Mesenchymal stem cell (in vitro differentiated cells and primary cell): ENCODE measurements around the gene COL23A1.

Source experiments
- DNase-seq: peaks from one replicate; pipeline ENCODE4 v3.0.0-alpha.2; 2013
- H2AFZ ChIP-seq: one replicate; pipeline ENCODE4 v1.6.1; 2013; ENCODE audit warnings: low read depth, mild to moderate bottlenecking, control low read depth, inconsistent platforms, low read length, moderate library complexity
- H2AK5ac ChIP-seq: 2 replicates; pipeline ENCODE4 v1.6.1; 2013; ENCODE audit warnings: low read length, moderate library complexity, mild to moderate bottlenecking, inconsistent platforms; ENCODE audit not compliant: severe bottlenecking
- H2BK120ac ChIP-seq: one replicate; pipeline ENCODE4 v1.6.1; 2013; ENCODE audit warnings: low read depth, mild to moderate bottlenecking, inconsistent platforms, low read length, moderate library complexity
- H2BK12ac ChIP-seq, 2 experiments: one replicate each; pipeline ENCODE4 v1.6.1; 2013; ENCODE audit warnings: inconsistent platforms in 2 of 2, low read length in 2 of 2, mild to moderate bottlenecking in 2 of 2, moderate library complexity in 2 of 2, control low read depth in 1 of 2
- H2BK15ac ChIP-seq: one replicate; pipeline ENCODE4 v1.6.1; 2013; ENCODE audit warnings: mild to moderate bottlenecking, low read depth, inconsistent platforms; ENCODE audit not compliant: poor library complexity, severe bottlenecking
- H2BK5ac ChIP-seq: 2 replicates; pipeline ENCODE4 v1.6.1; 2013; ENCODE audit warnings: low read depth, mild to moderate bottlenecking, low read length, control low read depth, inconsistent platforms; ENCODE audit not compliant: poor library complexity, severe bottlenecking
- H3K14ac ChIP-seq, 2 experiments: one replicate each; pipeline ENCODE4 v1.6.1; 2013; ENCODE audit warnings: inconsistent platforms in 2 of 2, low read length in 2 of 2, control low read depth in 1 of 2, mild to moderate bottlenecking in 1 of 2, moderate library complexity in 1 of 2
- H3K18ac ChIP-seq, 2 experiments: one replicate each; pipeline ENCODE4 v1.6.1; 2013; ENCODE audit warnings: inconsistent platforms in 2 of 2, low read length in 2 of 2, control low read depth in 1 of 2, low read depth in 1 of 2, mild to moderate bottlenecking in 1 of 2
- H3K23ac ChIP-seq, 2 experiments: one replicate each; pipeline ENCODE4 v1.6.1; 2013; ENCODE audit warnings: inconsistent platforms in 2 of 2, low read length in 2 of 2, mild to moderate bottlenecking in 2 of 2, moderate library complexity in 2 of 2, control low read depth in 1 of 2
- H3K27ac ChIP-seq: 2 replicates; pipeline ENCODE4 v1.5.1; 2013; ENCODE audit warnings: mild to moderate bottlenecking, moderate library complexity, low read length, control low read depth, inconsistent platforms; ENCODE audit not compliant: poor library complexity, severe bottlenecking
- H3K27me3 ChIP-seq, 2 experiments: 2 replicates each; pipeline versions ENCODE4 v1.6.1 to v1.7.0; 2013; ENCODE audit warnings: low read length in 2 of 2, mild to moderate bottlenecking in 2 of 2, moderate library complexity in 2 of 2, control low read depth in 1 of 2, inconsistent platforms in 1 of 2; ENCODE audit not compliant: control insufficient read depth in 1 of 2, insufficient read depth in 1 of 2
- H3K36me3 ChIP-seq, 2 experiments: 2 replicates each; pipeline versions ENCODE4 v1.6.1 to v1.7.0; 2013; ENCODE audit warnings: low read length in 2 of 2, control low read depth in 1 of 2, inconsistent platforms in 1 of 2, low read depth in 1 of 2, mild to moderate bottlenecking in 1 of 2; ENCODE audit not compliant: insufficient read depth in 2 of 2, control insufficient read depth in 1 of 2
- H3K4ac ChIP-seq, 2 experiments: one replicate each; pipeline ENCODE4 v1.6.1; 2013; ENCODE audit warnings: inconsistent platforms in 2 of 2, low read length in 2 of 2, mild to moderate bottlenecking in 2 of 2, moderate library complexity in 2 of 2, control low read depth in 1 of 2, low read depth in 1 of 2
- H3K4me1 ChIP-seq: 2 replicates; pipeline ENCODE4 v1.6.1; 2013; ENCODE audit warnings: low read depth, low read length, control low read depth; ENCODE audit not compliant: control insufficient read depth, insufficient read depth
- H3K4me2 ChIP-seq: 2 replicates; pipeline ENCODE4 v1.6.1; 2013; ENCODE audit warnings: low read length, mild to moderate bottlenecking, inconsistent platforms; ENCODE audit not compliant: poor library complexity, severe bottlenecking
- H3K4me3 ChIP-seq, 2 experiments: 2 replicates each; pipeline versions ENCODE4 v1.5.1 to v1.7.0; 2013; ENCODE audit warnings: low read length in 2 of 2, mild to moderate bottlenecking in 2 of 2, control low read depth in 1 of 2, low read depth in 1 of 2; ENCODE audit not compliant: insufficient read depth in 1 of 2
- H3K79me1 ChIP-seq: replicated peaks from 2 replicates; pipeline ENCODE4 v1.6.1; 2013; ENCODE audit warnings: mild to moderate bottlenecking, control low read depth, low read length, inconsistent platforms; ENCODE audit not compliant: poor library complexity, severe bottlenecking
- H3K9ac ChIP-seq: 2 replicates; pipeline ENCODE4 v1.7.0; 2013; ENCODE audit warnings: mild to moderate bottlenecking, low read length, moderate library complexity
- H3K9me3 ChIP-seq: 2 replicates; pipeline ENCODE4 v1.7.0; 2013; ENCODE audit warnings: mild to moderate bottlenecking, low read length; ENCODE audit not compliant: control insufficient read depth
- H4K8ac ChIP-seq: one replicate; pipeline ENCODE4 v1.6.1; 2013; ENCODE audit warnings: inconsistent platforms, mild to moderate bottlenecking, low read length, moderate library complexity
- H4K91ac ChIP-seq: one replicate; pipeline ENCODE4 v1.6.1; 2013; ENCODE audit warnings: mild to moderate bottlenecking, low read length, inconsistent platforms
- WGBS: methylation state at CpG from one replicate; pipeline ENCODE4 v1.1.7; 2013; ENCODE audit warnings: mixed read lengths; 5-methylcytosine and 5-hydroxymethylcytosine counted together

The COL23A1 gene

DNA sequence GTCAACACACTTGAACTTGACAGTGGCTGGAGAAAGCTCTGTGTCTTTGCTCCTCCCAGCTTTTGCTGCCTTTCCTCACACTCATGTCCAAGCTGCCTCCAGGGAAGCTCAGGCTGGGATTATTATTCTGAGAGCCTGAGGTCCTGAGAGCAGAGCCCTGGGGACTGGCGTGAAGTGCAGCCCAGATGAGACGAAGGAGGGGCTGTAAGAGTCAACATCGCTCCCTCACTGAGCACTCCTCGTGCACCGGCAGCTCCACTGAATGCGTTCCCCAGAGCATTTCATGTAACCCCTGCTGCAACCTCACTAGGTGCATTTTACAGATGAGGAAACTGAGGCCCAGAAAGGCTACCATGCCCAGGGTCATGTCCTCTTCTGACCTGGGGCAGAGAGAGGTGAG lies 294.1 kb downstream of the COL23A1 start:
- no peak overlapping the region for H2BK12ac ChIP-seq
- DNase-seq = no peak
- H2BK120ac ChIP-seq = no peak overlapping the region
- H2BK15ac ChIP-seq = no peak overlapping the region
- no peak overlapping the region for H2AK5ac ChIP-seq
- H3K27me3 ChIP-seq = peaks cover 0 to 37% of the 10 kb centered on the region in 2 experiments
- no peak overlapping the region for H2AFZ ChIP-seq
- no peak overlapping the region for H3K4me2 ChIP-seq
- no peak overlapping the region for H3K4me3 ChIP-seq
- H3K36me3 ChIP-seq = no peaks in the 10 kb centered on the region
- H4K91ac ChIP-seq = no peak overlapping the region
- no peaks in the 10 kb centered on the region for H3K4me1 ChIP-seq
- no peak overlapping the region for H3K27ac ChIP-seq
- no peak overlapping the region for H3K14ac ChIP-seq
- H3K4ac ChIP-seq = no peak overlapping the region
- no peak overlapping the region for H3K18ac ChIP-seq
- H3K9me3 ChIP-seq = no peaks in the 10 kb centered on the region
- no peak overlapping the region for H3K23ac ChIP-seq
- H3K9ac ChIP-seq = no peak overlapping the region
- H4K8ac ChIP-seq = no peak overlapping the region
- H2BK5ac ChIP-seq = no peak overlapping the region
- WGBS = 85% methylated on average over 6 of the region's 6 CpGs
- no peaks in the 10 kb centered on the region for H3K79me1 ChIP-seq

DNA sequence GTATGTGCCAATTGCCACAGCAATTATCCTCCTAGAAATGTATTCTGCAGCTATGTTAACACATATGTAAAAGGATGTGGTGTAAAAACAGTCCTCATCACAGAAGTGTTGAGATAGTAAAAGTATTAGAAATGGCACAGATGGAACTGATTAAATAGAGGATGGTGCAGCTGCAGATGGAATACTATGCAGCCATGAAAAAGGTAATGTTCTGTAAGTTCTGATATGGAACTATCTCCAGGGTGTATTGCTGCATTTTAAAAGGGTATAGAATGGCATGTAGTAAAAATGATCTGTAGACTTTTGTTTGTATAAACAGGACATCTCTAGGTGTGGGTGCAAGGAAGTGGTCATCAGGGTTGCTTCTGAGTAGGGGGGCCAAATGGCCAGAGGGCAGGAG lies 294.6 kb downstream of the COL23A1 start:
- Histone ChIP-seq H4K91ac (no peak overlapping the region), H3K4me2 (no peak overlapping the region), H3K18ac (no peak overlapping the region), H2AK5ac (no peak overlapping the region), H3K14ac (no peak overlapping the region), H3K27me3 (peaks cover 0 to 42% of the 10 kb centered on the region in 2 experiments), H3K4ac (no peak overlapping the region), H3K4me3 (no peak overlapping the region), H3K79me1 (no peaks in the 10 kb centered on the region), H2BK12ac (no peak overlapping the region), H4K8ac (no peak overlapping the region), H3K9ac (no peak overlapping the region), H3K9me3 (no peaks in the 10 kb centered on the region), H2BK5ac (no peak overlapping the region), H3K36me3 (no peaks in the 10 kb centered on the region), H3K23ac (no peak overlapping the region), H2BK15ac (no peak overlapping the region), H2AFZ (no peak overlapping the region), H3K27ac (no peak overlapping the region), H3K4me1 (no peaks in the 10 kb centered on the region), H2BK120ac (no peak overlapping the region)
- DNase-seq = no peak

DNA sequence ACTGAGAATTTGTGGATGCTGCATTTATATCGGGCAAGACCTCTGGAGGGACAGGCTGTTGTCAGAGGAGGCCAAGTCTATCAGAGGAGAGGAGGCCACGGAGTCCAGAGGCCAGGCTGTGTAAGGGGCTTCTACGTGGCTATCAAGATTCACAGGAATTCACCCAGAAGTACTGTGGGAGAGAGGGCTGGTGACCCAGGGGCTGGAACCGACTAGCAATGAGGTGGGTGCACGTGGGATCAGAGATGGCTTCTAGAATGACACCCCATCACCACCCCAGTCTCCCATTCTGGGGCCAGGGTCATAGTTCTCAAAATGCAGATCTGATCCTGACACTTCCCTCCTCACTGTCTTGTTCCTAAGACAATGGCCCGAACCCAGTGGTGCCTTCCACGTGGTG lies 296.4 kb downstream of the COL23A1 start:
- H3K27ac ChIP-seq = no peak overlapping the region
- no peak overlapping the region for H4K91ac ChIP-seq
- no peak overlapping the region for H3K9ac ChIP-seq
- no peak overlapping the region for H3K4ac ChIP-seq
- no peak overlapping the region for H2BK12ac ChIP-seq
- H3K23ac ChIP-seq = no peak overlapping the region
- no peak overlapping the region for H3K4me2 ChIP-seq
- H2BK15ac ChIP-seq = no peak overlapping the region
- H2AK5ac ChIP-seq = no peak overlapping the region
- no peak overlapping the region for H2AFZ ChIP-seq
- no peak overlapping the region for H4K8ac ChIP-seq
- H2BK5ac ChIP-seq = no peak overlapping the region
- no peaks in the 10 kb centered on the region for H3K9me3 ChIP-seq
- no peak overlapping the region for H3K4me3 ChIP-seq
- DNase-seq = no peak
- H3K79me1 ChIP-seq = no peaks in the 10 kb centered on the region
- WGBS = 79% methylated on average over 7 of the region's 7 CpGs
- H3K18ac ChIP-seq = no peak overlapping the region
- H3K14ac ChIP-seq = no peak overlapping the region
- H2BK120ac ChIP-seq = no peak overlapping the region
- H3K36me3 ChIP-seq = no peaks in the 10 kb centered on the region
- peaks cover 0 to 60% of the 10 kb centered on the region in 2 experiments for H3K27me3 ChIP-seq
- no peaks in the 10 kb centered on the region for H3K4me1 ChIP-seq

DNA sequence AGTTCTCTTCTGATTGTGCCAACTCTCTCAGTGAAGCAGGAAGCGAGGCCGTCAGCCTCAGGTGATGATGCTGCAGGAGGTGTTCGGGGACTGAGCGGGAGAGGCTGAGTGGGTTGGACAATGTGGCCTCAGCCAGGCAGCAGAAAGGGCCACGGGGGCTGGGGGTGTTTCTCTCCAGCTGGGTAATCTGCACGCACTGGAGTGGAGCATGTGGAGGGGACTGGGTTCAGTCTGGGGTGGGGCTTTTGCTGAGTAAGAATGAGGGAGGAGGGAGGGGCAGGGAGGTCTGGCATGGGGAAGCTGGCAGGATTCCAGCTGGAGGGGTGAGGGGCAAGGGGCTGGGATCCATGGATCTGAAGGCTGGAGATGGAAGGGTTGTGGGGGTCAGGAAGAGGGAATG lies 296.8 kb downstream of the COL23A1 start:
- Histone ChIP-seq H3K9me3 (no peaks in the 10 kb centered on the region), H2AFZ (no peak overlapping the region), H3K9ac (no peak overlapping the region), H3K79me1 (no peaks in the 10 kb centered on the region), H3K4me3 (no peak overlapping the region), H3K18ac (no peak overlapping the region), H2BK5ac (no peak overlapping the region), H3K4me2 (no peak overlapping the region), H3K27me3 (peaks cover 0 to 64% of the 10 kb centered on the region in 2 experiments), H4K91ac (no peak overlapping the region), H3K36me3 (no peaks in the 10 kb centered on the region), H3K14ac (no peak overlapping the region), H2BK15ac (no peak overlapping the region), H3K23ac (no peak overlapping the region), H2AK5ac (no peak overlapping the region), H3K27ac (no peak overlapping the region), H3K4ac (no peak overlapping the region), H2BK120ac (no peak overlapping the region), H2BK12ac (no peak overlapping the region), H4K8ac (no peak overlapping the region), H3K4me1 (no peaks in the 10 kb centered on the region)
- DNase-seq = no peak
- WGBS = 66% methylated on average over 6 of the region's 6 CpGs
